Activated T-helper 1 cell treated with Interleukin-2 at 50 U/mL for 16 hours (primary cell): ENCODE measurements around the gene EIF4G2.
"Not testable (repeated sequence)": the region's sequence is repeated elsewhere in the genome, so short reads cannot be mapped to it uniquely, and the experiment has no call there.

Experiments
- DNase-seq: peaks from one replicate; pipeline ENCODE4 v3.0.0-alpha.2; 2020; ENCODE audit warnings: low read depth

The EIF4G2 gene

GRCh38 chr11:10808553-10809372 lies at the start of gene EIF4G2:
Gene EIF4G2, minus strand, starts transcription at chr11:10808926.
- peak; percentile 98 for DNase-seq

GRCh38 chr11:10857709-10858438 lies 49.1 kb upstream of the EIF4G2 start, which contains the start of gene ZBED5:
Gene ZBED5, minus strand, starts transcription at chr11:10858053. Its CDS starts 3,108 bp downstream, at chr11:10854945.
- DNase-seq = peak; percentile 94

- DNase-seq = no peak
Observed at GRCh38 chr11:10857459-10857708, 48.7 kb upstream of the EIF4G2 start.

GRCh38 chr11:10856689-10857458 lies 48.1 kb upstream of the EIF4G2 start:
- DNase-seq = peak; percentile 3

- no peak for DNase-seq
Observed at GRCh38 chr11:10855295-10855694, 46.6 kb upstream of the EIF4G2 start.

GRCh38 chr11:10847960-10848860 lies 39.5 kb upstream of the EIF4G2 start:
- no peak for DNase-seq

GRCh38 chr11:10846660-10847059 lies 37.9 kb upstream of the EIF4G2 start:
- DNase-seq = no peak

- no peak for DNase-seq
Observed at GRCh38 chr11:10845589-10845988, 36.9 kb upstream of the EIF4G2 start.

GRCh38 chr11:10844796-10845195 lies 36.1 kb upstream of the EIF4G2 start:
- DNase-seq = no peak

- no peak for DNase-seq
Observed at GRCh38 chr11:10844356-10844755, 35.6 kb upstream of the EIF4G2 start.

- no peak for DNase-seq
Observed at GRCh38 chr11:10838881-10839280, 30.2 kb upstream of the EIF4G2 start.

GRCh38 chr11:10838083-10838482 lies 29.4 kb upstream of the EIF4G2 start:
- no peak for DNase-seq

GRCh38 chr11:10836884-10837283 lies 28.2 kb upstream of the EIF4G2 start:
- not testable (repeated sequence) for DNase-seq

GRCh38 chr11:10829139-10829538 lies 20.4 kb upstream of the EIF4G2 start:
- DNase-seq = no peak

GRCh38 chr11:10828402-10828801 lies 19.7 kb upstream of the EIF4G2 start:
- no peak for DNase-seq

GRCh38 chr11:10824888-10825287 lies 16.2 kb upstream of the EIF4G2 start:
- DNase-seq = no peak

- no peak for DNase-seq
Observed at GRCh38 chr11:10823152-10823579, 14.4 kb upstream of the EIF4G2 start.

- DNase-seq = not testable (repeated sequence)
Observed at GRCh38 chr11:10822491-10822890, 13.8 kb upstream of the EIF4G2 start.

- no peak for DNase-seq
Observed at GRCh38 chr11:10818594-10818993, 9.9 kb upstream of the EIF4G2 start.

- no peak for DNase-seq
Observed at GRCh38 chr11:10813945-10814344, 5.2 kb upstream of the EIF4G2 start.

GRCh38 chr11:10809373-10810160 lies 841 bp upstream of the EIF4G2 start:
- DNase-seq = peak; percentile 35
